SK-N-SH (cell line): ENCODE measurements around the gene AK5. TPM values are rescaled to one million over a fixed set of nuclear protein-coding genes. Genes with fewer than 3 reads are reported as not detected.

Experiments used
- CTCF ChIA-PET: fragments of 300-600, 350-600 bp; formaldehyde crosslinking; extraction: SDS; loops from one replicate; lab custom pipeline; 2021; lab: Yijun Ruan, JAX
- POLR2A ChIA-PET: fragments of 350-600 bp; sonication (Branson Sonifier 250); formaldehyde crosslinking; extraction: SDS; loops from one replicate; lab custom pipeline; 2020; ENCODE audit warnings: antibody characterized with exemption, inconsistent platforms; lab: Yijun Ruan, JAX
- DNase-seq: peaks from one replicate; pipeline ENCODE4 v3.0.0; 2012
- H2AFZ ChIP-seq: fragments of 200-600 bp; sonication (generic); 2 replicates; pipeline ENCODE4 v1.8.1; 2016; ENCODE audit warnings: antibody characterized with exemption, mild to moderate bottlenecking, low read depth
- H3F3A ChIP-seq: fragments of 200-600 bp; sonication (generic); replicated peaks from 2 replicates; pipeline ENCODE3; 2016; ENCODE audit warnings: antibody characterized with exemption, mild to moderate bottlenecking; ENCODE audit not compliant: insufficient read depth
- H3K27ac ChIP-seq, 2 experiments: fragments of 200-500 bp in 1 of 2; fragments of 200-600 bp in 1 of 2; sonication (Bioruptor generic) in 1 of 2; sonication (generic), shearing (Covaris generic) in 1 of 2; 2 replicates each; pipeline versions ENCODE4 v1.5.1 to v1.6.1; 2014 to 2016; ENCODE audit warnings: low read depth in 2 of 2, inconsistent platforms in 1 of 2, low read length in 1 of 2, mild to moderate bottlenecking in 1 of 2, mixed read lengths in 1 of 2
- H3K27me3 ChIP-seq: fragments of 200-600 bp; sonication (generic), shearing (Covaris generic); 2 replicates; pipeline ENCODE4 v1.6.1; 2016; ENCODE audit warnings: mixed run types; ENCODE audit not compliant: insufficient read depth
- H3K36me3 ChIP-seq, 2 experiments: fragments of 200-500 bp in 1 of 2; fragments of 200-600 bp in 1 of 2; sonication (Bioruptor generic) in 1 of 2; sonication (generic) in 1 of 2; replicated peaks in 1 of 2; 2 replicates each; pipeline versions ENCODE3 to v1.5.1; 2014 to 2016; ENCODE audit warnings: low read length in 1 of 2, mild to moderate bottlenecking in 1 of 2; ENCODE audit not compliant: insufficient read depth in 2 of 2, control insufficient read depth in 1 of 2
- H3K4me1 ChIP-seq, 2 experiments: fragments of 200-500 bp in 1 of 2; fragments of 200-600 bp in 1 of 2; sonication (Bioruptor generic) in 1 of 2; sonication (generic), shearing (Covaris generic) in 1 of 2; 2 replicates each; pipeline versions ENCODE4 v1.5.1 to v1.6.1; 2014 to 2016; ENCODE audit warnings: low read depth in 1 of 2, low read length in 1 of 2, mixed run types in 1 of 2; ENCODE audit not compliant: insufficient read depth in 2 of 2, control insufficient read depth in 1 of 2
- H3K4me2 ChIP-seq: fragments of 200-600 bp; sonication (generic), shearing (Covaris generic); 2 replicates; pipeline ENCODE4 v1.6.1; 2017; ENCODE audit warnings: mixed run types
- H3K4me3 ChIP-seq, 2 experiments: fragments of 200-500 bp in 1 of 2; fragments of 200-600 bp in 1 of 2; sonication (Bioruptor generic) in 1 of 2; sonication (generic), shearing (Covaris generic) in 1 of 2; 2 replicates each; pipeline versions ENCODE4 v1.5.1 to v1.8.1; 2014 to 2016; ENCODE audit warnings: low read depth in 2 of 2, inconsistent platforms in 1 of 2, low read length in 1 of 2, mild to moderate bottlenecking in 1 of 2, mixed read lengths in 1 of 2, moderate library complexity in 1 of 2
- H3K79me2 ChIP-seq: fragments of 200-600 bp; sonication (generic); 2 replicates; pipeline ENCODE4 v1.8.1; 2017; ENCODE audit warnings: mild to moderate bottlenecking; ENCODE audit not compliant: insufficient read depth
- H3K9ac ChIP-seq: fragments of 200-600 bp; sonication (generic); 2 replicates; pipeline ENCODE4 v1.6.1; 2017; ENCODE audit warnings: mixed run types
- H3K9me2 ChIP-seq: fragments of 200-600 bp; sonication (generic); 2 replicates; pipeline ENCODE4 v1.6.1; 2017; ENCODE audit warnings: mixed run types
- H3K9me3 ChIP-seq: fragments of 200-600 bp; sonication (generic); 2 replicates; pipeline ENCODE4 v1.6.1; 2017; ENCODE audit warnings: mixed run types, mild to moderate bottlenecking, moderate library complexity
- H4K20me1 ChIP-seq: fragments of 200-600 bp; sonication (generic); 2 replicates; pipeline ENCODE4 v1.6.1; 2017; ENCODE audit warnings: mild to moderate bottlenecking, mixed run types; ENCODE audit not compliant: insufficient read depth
- CHD2 ChIP-seq: fragments of 150-350 bp; IDR thresholded peaks from 2 replicates; pipeline ENCODE4 v1.6.1; 2018; ENCODE audit warnings: low read length; ENCODE audit not compliant: partially characterized antibody
- EP300 ChIP-seq, 2 experiments: IDR thresholded peaks; 2 replicates each; pipeline versions ENCODE4 v1.4.0 to v1.6.1; 2012; ENCODE audit warnings: borderline replicate concordance in 1 of 2, low read depth in 1 of 2, low read length in 1 of 2
- JUND ChIP-seq: IDR thresholded peaks from 2 replicates; pipeline ENCODE4 v1.4.0; 2012
- MEF2A ChIP-seq: IDR thresholded peaks from 2 replicates; pipeline ENCODE4 v1.4.0; 2012; ENCODE audit warnings: low read depth, borderline replicate concordance
- PBX3 ChIP-seq: IDR thresholded peaks from 2 replicates; pipeline ENCODE4; 2012
- RCOR1 ChIP-seq: fragments of 150-350 bp; IDR thresholded peaks from 2 replicates; pipeline ENCODE4 v1.6.1; 2017; ENCODE audit warnings: antibody characterized with exemption, low read length
- REST ChIP-seq: IDR thresholded peaks from 2 replicates; pipeline ENCODE4 v1.6.1; 2012; ENCODE audit warnings: mild to moderate bottlenecking, low read depth, low read length, moderate library complexity
- TAF1 ChIP-seq: IDR thresholded peaks from 2 replicates; pipeline ENCODE4 v1.6.1; 2012; ENCODE audit warnings: low read depth, mild to moderate bottlenecking, low read length, moderate library complexity, borderline replicate concordance
- TCF12 ChIP-seq: IDR thresholded peaks from 2 replicates; pipeline ENCODE4 v1.4.0; 2012
- ZBTB33 ChIP-seq: IDR thresholded peaks from 2 replicates; pipeline ENCODE4 v1.4.0; 2012; ENCODE audit warnings: low read depth, borderline replicate concordance
- polyA plus RNA-seq, 3 experiments: library from polyadenylated mRNA; depleted of rRNA; stranded (reverse); fragments of >200 nt; gene quantifications; 2 replicates each; pipeline ENCODE4 v1.2.3, GENCODE V29; 2012

Gene AK5
- polyA plus RNA-seq, 1 of the 3 experiments (the other 2 are of a cell fraction) = 22.9 TPM

- TF ChIP-seq REST = no peak
- TF ChIP-seq RCOR1 = no peak
- no peak for TF ChIP-seq CHD2
- TF ChIP-seq ZBTB33 = no peak
- no peak for TF ChIP-seq MEF2A
Observed at GRCh38 chr1:77333501-77333900, 51.7 kb downstream of the AK5 start (continued).

GRCh38 chr1:77336729-77337128, 54.9 kb downstream of the AK5 start:
- no peak for DNase-seq
- CTCF ChIA-PET = interaction anchor here (0.5 to 0.8 kb wide), 3 partner anchors 15 to 168 kb away, joined by 3 to 4 read pairs (median 3); no protein-coding TSS in a partner anchor
- no peak overlapping the region for H3K9ac ChIP-seq

More at GRCh38 chr1:77336729-77337128, 54.9 kb downstream of the AK5 start:
- H3K36me3 ChIP-seq = peaks cover 2 to 15% of the 10 kb centered on the region in 2 experiments
- no peaks in the 10 kb centered on the region for H3F3A ChIP-seq
- H3K9me2 ChIP-seq = no peaks in the 10 kb centered on the region
- no peaks in the 10 kb centered on the region for H3K27me3 ChIP-seq
- H3K4me2 ChIP-seq = no peak overlapping the region
- no peak overlapping the region for H2AFZ ChIP-seq
- H4K20me1 ChIP-seq = no peaks in the 10 kb centered on the region
- H3K4me3 ChIP-seq = no peak overlapping the region
- H3K9me3 ChIP-seq = peaks cover 8% of the 10 kb centered on the region
- TF ChIP-seq EP300 (IDR thresholded peaks at IDR 0.05; ENCODE audit: borderline replicate concordance in 1 of 2, low read depth in 1 of 2, low read length in 1 of 2) (peak in 1 of 2 experiments; percentile 12; a peak in 1 of 4 replicates), TAF1 (no peak), PBX3 (peak; percentile 55; the same call in 1 of the 2 replicates), JUND (no peak), TCF12 (peak; percentile 80)
- H3K27ac ChIP-seq = peak overlapping the region; percentile 10 to 74; a peak in 3 of 4 replicates
- no peaks in the 10 kb centered on the region for H3K79me2 ChIP-seq
- POLR2A ChIA-PET = no interaction called here
- H3K4me1 ChIP-seq = peaks cover 0 to 5% of the 10 kb centered on the region in 2 experiments; a peak in 1 of 4 replicates
